ENCODE results near the gene TEX26.

TEX26 gene

DNA sequence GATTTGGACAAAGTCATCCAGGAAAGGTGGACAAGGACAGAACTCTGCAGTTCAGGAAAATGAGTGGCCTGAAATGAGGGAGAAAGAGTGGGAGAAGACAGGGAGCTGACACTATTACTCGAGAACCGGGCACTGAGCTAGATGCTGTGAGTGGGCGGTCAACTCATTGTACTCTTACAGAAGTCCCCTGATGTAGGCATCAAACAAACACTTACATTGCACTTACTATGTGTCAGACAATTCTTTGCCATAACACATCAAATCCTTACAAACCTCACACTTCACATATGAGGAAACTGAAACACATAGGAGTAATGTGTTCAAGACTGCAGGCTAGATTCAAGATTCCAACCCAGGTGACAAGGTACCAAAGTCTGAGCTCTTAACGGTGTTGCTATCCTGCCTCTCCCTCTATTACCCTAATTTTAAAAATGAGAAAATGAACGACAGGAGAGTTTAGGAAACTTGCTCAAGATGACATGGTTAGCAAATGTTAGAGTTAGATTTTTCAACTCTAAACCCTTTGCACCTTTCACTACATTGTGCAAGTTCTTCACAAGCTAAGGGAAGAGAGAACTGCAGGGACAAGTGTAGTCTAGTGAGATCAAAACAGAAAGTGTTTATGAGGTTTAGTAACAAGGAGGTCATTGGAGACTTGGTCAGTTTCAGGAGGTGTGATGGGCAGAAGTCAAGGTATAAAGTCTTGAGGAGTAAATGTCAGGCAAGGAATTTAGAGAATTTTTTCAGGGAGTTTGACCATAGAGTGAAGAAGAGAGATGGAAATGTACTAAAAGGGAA is 31.3 kb upstream of the TEX26 start:
- Histone ChIP-seq H3F3A (ENCODE audit: insufficient read depth) (no peaks in the 10 kb centered on the region), H3K4me3 (ENCODE audit: insufficient read depth, low read length, poor library complexity, severe bottlenecking) (no peak overlapping the region), H3K4me2 (ENCODE audit: low read depth, low read length, poor library complexity, severe bottlenecking) (no peak overlapping the region), H3K9ac (ENCODE audit: low read length) (no peak overlapping the region), H3K36me3 (ENCODE audit: low read length) (no peaks in the 10 kb centered on the region), H3K27me3 (ENCODE audit: low read length) (no peaks in the 10 kb centered on the region), H4K20me1 (ENCODE audit: low read depth, low read length) (no peaks in the 10 kb centered on the region), H3K9me2 (replicated peaks; ENCODE audit: insufficient read depth, low read length) (no peaks in the 10 kb centered on the region), H3K79me2 (ENCODE audit: insufficient read depth, low read length) (no peaks in the 10 kb centered on the region), H3K27ac (ENCODE audit: low read depth, low read length) (no peak overlapping the region), H2AFZ (ENCODE audit: low read depth, low read length, severe bottlenecking) (no peak overlapping the region), H3K9me3 (ENCODE audit: insufficient read depth, low read length) (no peaks in the 10 kb centered on the region)
- TF ChIP-seq, protein P1, sequence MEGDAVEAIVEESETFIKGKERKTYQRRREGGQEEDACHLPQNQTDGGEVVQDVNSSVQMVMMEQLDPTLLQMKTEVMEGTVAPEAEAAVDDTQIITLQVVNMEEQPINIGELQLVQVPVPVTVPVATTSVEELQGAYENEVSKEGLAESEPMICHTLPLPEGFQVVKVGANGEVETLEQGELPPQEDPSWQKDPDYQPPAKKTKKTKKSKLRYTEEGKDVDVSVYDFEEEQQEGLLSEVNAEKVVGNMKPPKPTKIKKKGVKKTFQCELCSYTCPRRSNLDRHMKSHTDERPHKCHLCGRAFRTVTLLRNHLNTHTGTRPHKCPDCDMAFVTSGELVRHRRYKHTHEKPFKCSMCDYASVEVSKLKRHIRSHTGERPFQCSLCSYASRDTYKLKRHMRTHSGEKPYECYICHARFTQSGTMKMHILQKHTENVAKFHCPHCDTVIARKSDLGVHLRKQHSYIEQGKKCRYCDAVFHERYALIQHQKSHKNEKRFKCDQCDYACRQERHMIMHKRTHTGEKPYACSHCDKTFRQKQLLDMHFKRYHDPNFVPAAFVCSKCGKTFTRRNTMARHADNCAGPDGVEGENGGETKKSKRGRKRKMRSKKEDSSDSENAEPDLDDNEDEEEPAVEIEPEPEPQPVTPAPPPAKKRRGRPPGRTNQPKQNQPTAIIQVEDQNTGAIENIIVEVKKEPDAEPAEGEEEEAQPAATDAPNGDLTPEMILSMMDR (IDR thresholded peaks at IDR 0.05; ENCODE audit: insufficient read depth, low read length, poor library complexity, severe bottlenecking): no peak
- no peak for TF ChIP-seq EZH2phosphoT487 (conservative IDR thresholded peaks at IDR 0.05; ENCODE audit: low read length)

DNA sequence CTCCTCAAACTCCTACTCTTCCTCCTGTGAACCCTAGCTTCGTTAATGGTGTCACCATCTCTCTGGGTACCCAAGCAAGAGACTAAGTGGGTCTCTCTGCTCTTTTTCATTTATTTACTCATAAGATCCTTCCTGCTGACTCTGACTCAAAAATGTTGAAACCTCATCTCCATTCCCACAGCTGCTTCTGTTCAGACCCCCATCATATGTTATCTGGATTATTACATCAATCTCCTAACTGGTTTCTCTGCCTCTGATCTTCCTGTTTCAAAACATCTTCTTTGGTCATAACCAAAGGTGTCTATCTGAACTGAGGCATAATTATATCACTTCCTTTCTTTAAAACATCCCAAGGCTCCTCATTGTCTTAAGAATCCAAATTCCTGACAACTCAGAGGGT is 28.4 kb upstream of the TEX26 start:
- Histone ChIP-seq H3K4me2 (ENCODE audit: low read depth, low read length, poor library complexity, severe bottlenecking) (no peak overlapping the region), H3K9me3 (ENCODE audit: insufficient read depth, low read length) (no peaks in the 10 kb centered on the region), H2AFZ (ENCODE audit: low read depth, low read length, severe bottlenecking) (no peak overlapping the region), H3K36me3 (ENCODE audit: low read length) (no peaks in the 10 kb centered on the region), H4K20me1 (ENCODE audit: low read depth, low read length) (no peaks in the 10 kb centered on the region), H3K9ac (ENCODE audit: low read length) (no peak overlapping the region), H3K27me3 (ENCODE audit: low read length) (no peaks in the 10 kb centered on the region), H3K4me3 (ENCODE audit: insufficient read depth, low read length, poor library complexity, severe bottlenecking) (no peak overlapping the region), H3K79me2 (ENCODE audit: insufficient read depth, low read length) (no peaks in the 10 kb centered on the region), H3K9me2 (replicated peaks; ENCODE audit: insufficient read depth, low read length) (no peaks in the 10 kb centered on the region), H3F3A (ENCODE audit: insufficient read depth) (no peaks in the 10 kb centered on the region), H3K27ac (ENCODE audit: low read depth, low read length) (no peak overlapping the region)
- TF ChIP-seq EZH2phosphoT487 (conservative IDR thresholded peaks at IDR 0.05; ENCODE audit: low read length): no peak
- TF ChIP-seq, protein P1 (IDR thresholded peaks at IDR 0.05; ENCODE audit: insufficient read depth, low read length, poor library complexity, severe bottlenecking): no peak

DNA sequence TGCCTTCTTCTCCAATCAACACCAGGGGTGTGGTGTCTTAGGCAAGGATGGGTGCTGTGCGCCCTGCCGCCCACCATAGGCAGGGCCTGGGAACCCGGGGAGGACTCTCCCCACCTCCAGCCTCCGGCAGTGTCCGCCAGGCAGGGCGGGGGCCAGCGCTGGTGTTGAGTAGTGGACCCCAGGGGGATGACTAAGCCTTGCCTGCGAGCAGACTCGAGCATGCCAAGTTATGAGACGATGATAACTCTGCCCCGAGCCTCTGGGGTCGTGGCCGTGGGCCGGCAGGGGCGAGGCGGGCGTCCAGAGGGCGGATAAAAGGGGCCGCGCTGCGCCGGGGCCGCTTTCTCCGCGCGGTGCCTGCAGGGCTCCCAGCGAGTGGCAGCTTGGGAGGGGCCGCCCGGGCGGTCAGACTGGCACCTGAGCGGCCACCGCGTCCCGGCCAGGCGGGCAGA is 26.5 kb upstream of the TEX26 start, which contains the start of gene MEDAG:
Gene MEDAG, plus strand, starts transcription at position 340 of the 452 bp plus-strand sequence. CDS start 245 bp downstream, outside the sequence.
- H3K4me3 ChIP-seq (ENCODE audit: insufficient read depth, low read length, poor library complexity, severe bottlenecking): no peak within 1 kb of the TSS
- H3K27me3 ChIP-seq (ENCODE audit: low read length): no peaks in the 10 kb centered on the region
- no peak within 1 kb of the TSS for H3K4me2 ChIP-seq (ENCODE audit: low read depth, low read length, poor library complexity, severe bottlenecking)
- H3K9me3 ChIP-seq (ENCODE audit: insufficient read depth, low read length): no peaks in the 10 kb centered on the region
- H2AFZ ChIP-seq (ENCODE audit: low read depth, low read length, severe bottlenecking): no peak within 1 kb of the TSS
- no peaks in the 10 kb centered on the region for H4K20me1 ChIP-seq (ENCODE audit: low read depth, low read length)
- H3K9ac ChIP-seq (ENCODE audit: low read length): no peak within 1 kb of the TSS
- H3K27ac ChIP-seq (ENCODE audit: low read depth, low read length): no peak within 1 kb of the TSS
- no peaks in the 10 kb centered on the region for H3K9me2 ChIP-seq (replicated peaks; ENCODE audit: insufficient read depth, low read length)
- no peak for TF ChIP-seq EZH2phosphoT487 (conservative IDR thresholded peaks at IDR 0.05; ENCODE audit: low read length)
- TF ChIP-seq, protein P1 (IDR thresholded peaks at IDR 0.05; ENCODE audit: insufficient read depth, low read length, poor library complexity, severe bottlenecking): no peak
- H3K36me3 ChIP-seq (ENCODE audit: low read length): no peaks in the 10 kb centered on the region
- no peaks in the 10 kb centered on the region for H3K79me2 ChIP-seq (ENCODE audit: insufficient read depth, low read length)
- H3F3A ChIP-seq (ENCODE audit: insufficient read depth): no peaks in the 10 kb centered on the region
